Vagina (tissue), 2 donors: ENCODE results near the gene DIAPH2.

ENCODE experiments used
- CTCF ChIP-seq, 3 experiments: fragments of 450-650 bp in 2 of 3; fragments of 200-600 bp in 1 of 3; sonication (generic) in 1 of 3; IDR thresholded peaks; one replicate each; pipeline ENCODE4 v1.5.1; 2017 to 2019; ENCODE audit warnings: antibody characterized with exemption in 3 of 3, mild to moderate bottlenecking in 2 of 3, moderate library complexity in 2 of 3
- POLR2AphosphoS5 ChIP-seq, 2 donors: sonication (generic); formaldehyde crosslinking; IDR thresholded peaks; one replicate each; pipeline ENCODE4 v1.9.0; 2017; ENCODE audit warnings: antibody characterized with exemption in 2 of 2, mild to moderate bottlenecking in 2 of 2, low read depth in 1 of 2; ENCODE audit not compliant: insufficient read depth in 1 of 2

- TF ChIP-seq CTCF (IDR thresholded peaks at IDR 0.05) = no peak
- TF ChIP-seq POLR2AphosphoS5 (IDR thresholded peaks at IDR 0.05; ENCODE audit: insufficient read depth in 1 of 2, low read depth in 1 of 2) = no peak
Observed at GRCh38 chrX:97267396-97268181, 582.9 kb downstream of the DIAPH2 start.
